ENCODE measurements around the gene SEMA4A.
"Not testable (repeated sequence)": the region's sequence is repeated elsewhere in the genome, so short reads cannot be mapped to it uniquely, and the experiment has no call there.

SEMA4A gene

GRCh38 chr1:156153362-156153761 is at the start of gene SEMA4A:
Gene SEMA4A, plus strand, starts transcription at chr1:156153585. Its CDS starts 994 bp downstream, at chr1:156154579.
- DNase-seq: no peak

GRCh38 chr1:156104065-156104810 is 49.1 kb upstream of the SEMA4A start:
- no peak for DNase-seq

- DNase-seq: no peak
These were observed 48.2 kb upstream of the SEMA4A start for GRCh38 chr1:156104861-156105832.

GRCh38 chr1:156106624-156107488 is 46.5 kb upstream of the SEMA4A start:
- no peak for DNase-seq

- DNase-seq: no peak
These were observed 45.3 kb upstream of the SEMA4A start for GRCh38 chr1:156108057-156108456.

- no peak for DNase-seq
These were observed 44.6 kb upstream of the SEMA4A start for GRCh38 chr1:156108664-156109241.

- no peak for DNase-seq
These were observed 43.1 kb upstream of the SEMA4A start for GRCh38 chr1:156110252-156110651.

GRCh38 chr1:156111355-156111962 is 41.9 kb upstream of the SEMA4A start:
- no peak for DNase-seq

GRCh38 chr1:156112276-156113137 is 40.9 kb upstream of the SEMA4A start:
- DNase-seq: no peak

GRCh38 chr1:156113282-156113950 is 40.0 kb upstream of the SEMA4A start:
- DNase-seq: no peak

- no peak for DNase-seq
These were observed 39.1 kb upstream of the SEMA4A start, which contains the start of gene LMNA for GRCh38 chr1:156114101-156114918. Gene LMNA, plus strand, starts transcription at chr1:156114711. Its CDS starts 208 bp downstream, at chr1:156114919.

GRCh38 chr1:156114919-156115513 is 38.4 kb upstream of the SEMA4A start:
- DNase-seq: no peak

- DNase-seq: no peak
These were observed 37.6 kb upstream of the SEMA4A start for GRCh38 chr1:156115514-156116374.

- DNase-seq: not testable (repeated sequence)
These were observed 36.7 kb upstream of the SEMA4A start for GRCh38 chr1:156116731-156117130.

- DNase-seq: no peak
These were observed 35.8 kb upstream of the SEMA4A start for GRCh38 chr1:156117414-156118176.

GRCh38 chr1:156118177-156118868 is 35.1 kb upstream of the SEMA4A start:
- DNase-seq: no peak
